ENCODE measurements around the gene NCR2.

NCR2 gene

GRCh38 chr6:41331401-41332150, 3.8 kb upstream of the NCR2 start:
- no peak for DNase-seq

GRCh38 chr6:41332241-41332640, 3.2 kb upstream of the NCR2 start:
- no peak for DNase-seq

DNA sequence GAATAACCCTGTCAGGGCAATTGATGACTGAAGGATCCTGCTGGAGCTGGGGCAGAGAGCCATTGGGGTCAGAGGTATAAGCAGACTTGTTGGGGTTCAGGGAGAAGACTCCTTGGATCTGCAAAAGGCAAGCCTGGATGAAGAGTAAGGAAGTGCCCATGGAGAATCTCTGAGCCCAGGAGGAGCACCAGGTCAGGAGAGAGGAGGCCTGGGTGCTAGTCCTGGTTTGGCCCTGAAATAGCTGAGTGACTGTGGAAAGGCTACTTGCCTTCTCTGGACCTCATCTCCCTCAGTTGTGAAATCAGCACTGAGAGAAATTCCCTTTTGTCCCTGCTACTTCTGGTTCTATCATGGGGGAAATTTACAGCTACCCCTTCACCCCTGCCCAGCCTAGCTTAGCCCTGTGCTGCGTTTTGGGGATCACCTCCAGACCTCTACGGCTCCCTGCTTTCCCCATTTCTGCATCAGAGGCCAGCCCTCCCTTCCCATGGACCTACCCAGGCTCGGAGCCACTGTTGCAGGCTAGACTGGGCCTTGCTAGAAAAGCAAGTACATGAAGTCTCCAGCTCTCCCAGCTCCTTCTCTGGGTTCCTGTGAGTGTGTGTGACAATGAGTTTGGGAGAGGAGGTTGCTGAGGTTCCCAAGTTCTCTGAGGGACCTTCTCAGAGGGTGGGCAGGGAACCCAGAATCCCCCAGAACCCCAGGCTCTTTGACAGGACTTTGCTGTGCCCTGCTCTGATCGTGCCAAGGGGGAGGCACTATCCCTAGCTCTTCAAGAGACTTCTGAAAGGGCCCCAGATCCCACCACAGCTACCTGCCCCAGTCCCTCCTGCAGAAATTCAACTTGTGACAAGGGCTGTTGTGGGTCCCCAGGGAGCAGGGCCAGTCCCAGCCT, 2.3 kb upstream of the NCR2 start:
- DNase-seq, result no peak

DNA sequence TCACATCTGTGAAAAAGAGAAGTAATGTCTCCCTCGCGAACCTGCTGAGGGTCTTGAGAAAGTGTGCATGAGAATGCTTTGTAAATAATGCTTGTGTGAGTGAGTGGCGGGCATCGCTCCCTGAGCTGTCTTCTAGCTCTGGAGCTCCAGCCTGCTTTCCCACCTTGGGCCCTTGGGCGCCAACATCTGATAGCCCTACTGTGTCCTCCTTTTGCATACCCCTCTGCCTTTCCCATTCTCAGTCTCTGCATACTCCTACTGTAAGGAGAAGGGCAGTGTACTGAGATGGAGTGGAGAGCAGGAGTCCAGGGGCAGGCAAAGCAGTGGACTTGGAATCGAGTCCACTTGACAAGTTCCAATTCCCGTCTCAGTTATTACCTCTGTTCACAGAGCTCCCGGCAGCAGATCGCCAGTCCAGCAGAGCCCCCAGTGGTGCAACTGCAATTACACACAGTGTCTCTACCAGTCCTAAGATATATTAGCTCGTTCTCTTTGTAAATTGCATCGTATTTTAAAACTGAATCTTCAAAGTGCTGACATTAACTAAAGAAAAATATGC, 847 bp upstream of the NCR2 start:
- no peak for DNase-seq

GRCh38 chr6:41335943-41336342, 535 bp downstream of the NCR2 start:
- no peak for DNase-seq

DNA sequence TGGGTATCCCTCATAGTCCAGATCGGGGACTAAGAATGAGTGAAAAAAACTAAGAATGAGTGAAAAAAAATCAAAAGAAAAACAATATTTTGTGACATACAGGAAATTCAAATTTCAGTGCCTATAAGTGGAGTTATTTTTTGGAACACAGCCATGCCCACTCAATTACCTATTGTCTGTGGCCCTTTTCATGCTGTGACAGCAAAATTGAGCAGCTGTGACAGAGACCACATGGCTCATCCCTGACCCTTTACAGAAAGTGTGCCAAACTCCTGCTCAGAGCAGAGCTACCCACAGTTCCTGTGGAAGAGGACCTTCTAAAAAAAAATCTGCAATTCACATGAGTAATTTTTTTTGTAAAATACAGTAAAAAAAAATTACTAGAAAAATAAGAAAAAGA, 1.4 kb downstream of the NCR2 start:
- peak; percentile 3 for DNase-seq

DNA sequence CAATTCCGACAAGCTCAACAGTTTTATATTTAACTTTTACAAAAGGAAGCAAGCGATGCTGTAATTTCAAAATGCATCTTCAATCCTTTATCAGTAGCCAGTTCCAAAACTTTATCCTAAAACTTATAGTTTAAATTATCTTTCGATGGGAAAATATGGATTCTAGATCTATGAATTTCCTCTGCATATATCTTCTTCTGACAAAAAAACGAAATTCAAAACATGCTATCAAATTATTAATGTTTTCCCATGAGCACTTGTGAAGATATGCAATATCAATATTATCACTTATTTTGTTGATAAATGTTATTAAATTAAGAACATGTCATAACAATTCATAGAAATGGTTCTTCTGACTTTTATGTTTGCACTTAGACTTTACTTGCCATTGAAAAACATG, 2.3 kb downstream of the NCR2 start:
- no peak for DNase-seq

DNA sequence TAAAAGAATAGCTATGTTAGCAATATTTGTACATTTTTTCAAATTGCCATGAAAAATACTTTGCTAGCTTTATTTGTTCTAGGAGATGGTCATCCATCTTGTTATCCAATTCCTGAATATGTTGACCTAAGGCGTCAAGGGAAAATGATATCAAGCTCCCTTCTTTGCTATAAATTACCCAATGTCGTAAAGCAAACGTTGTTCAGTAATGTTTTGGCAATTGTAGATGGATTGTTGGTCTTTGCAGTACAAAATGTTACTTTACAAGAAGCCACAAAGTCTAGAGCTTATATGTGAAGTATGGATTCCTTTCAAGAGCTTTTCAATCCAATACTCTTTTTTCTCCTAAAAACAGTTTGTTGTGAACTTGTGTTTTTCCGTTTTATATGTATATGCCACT, 3.3 kb downstream of the NCR2 start:
- DNase-seq, result no peak

- DNase-seq, result no peak
These were observed 6.2 kb downstream of the NCR2 start for GRCh38 chr6:41341580-41341979.

GRCh38 chr6:41342241-41342640, 6.8 kb downstream of the NCR2 start:
- DNase-seq, result no peak

GRCh38 chr6:41343641-41344187, 8.3 kb downstream of the NCR2 start:
- no peak for DNase-seq

DNA sequence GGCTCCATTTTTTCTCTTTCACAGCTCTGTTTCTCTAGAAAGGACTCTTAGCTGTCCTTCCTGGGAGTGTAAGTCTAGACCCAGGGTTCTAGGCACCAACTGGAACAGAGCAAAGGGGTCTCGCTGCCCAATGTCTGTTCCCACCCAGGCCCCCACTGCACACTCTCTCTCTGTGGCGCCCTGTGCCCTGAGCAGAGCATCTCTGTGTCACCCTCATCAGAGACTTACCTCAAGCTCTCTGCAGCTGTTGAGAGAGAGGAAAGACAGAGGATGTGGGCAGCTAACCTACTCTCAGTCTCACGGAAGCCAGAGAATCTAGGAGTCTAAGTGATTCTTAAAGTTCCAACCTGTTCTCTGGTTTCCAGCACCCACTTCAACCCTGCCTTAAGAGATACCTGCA, 9.5 kb downstream of the NCR2 start:
- no peak for DNase-seq

- DNase-seq, result no peak
These were observed 10.5 kb downstream of the NCR2 start for GRCh38 chr6:41345901-41346300.

DNA sequence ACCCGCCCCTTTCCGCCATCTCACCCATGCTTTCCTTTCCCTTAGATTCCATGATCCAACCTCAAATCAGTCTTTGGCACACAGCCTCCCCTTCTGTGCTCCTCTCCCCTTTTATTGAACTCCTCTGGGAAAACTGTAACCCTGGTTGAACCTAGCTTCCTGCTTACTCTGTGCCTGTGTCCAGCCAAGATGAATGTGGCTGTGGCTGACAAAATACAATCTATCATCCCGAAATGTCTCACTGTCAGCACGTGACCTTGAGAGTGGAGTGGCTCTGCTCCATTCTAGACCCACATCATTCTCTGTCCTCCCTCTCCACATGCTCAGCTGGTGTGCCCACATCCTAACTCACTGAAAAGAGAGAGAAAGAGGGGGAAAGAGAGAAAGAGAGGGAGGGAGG, 11.0 kb downstream of the NCR2 start:
- no peak for DNase-seq

- DNase-seq, result no peak
These were observed 12.1 kb downstream of the NCR2 start for GRCh38 chr6:41347378-41348050.

DNA sequence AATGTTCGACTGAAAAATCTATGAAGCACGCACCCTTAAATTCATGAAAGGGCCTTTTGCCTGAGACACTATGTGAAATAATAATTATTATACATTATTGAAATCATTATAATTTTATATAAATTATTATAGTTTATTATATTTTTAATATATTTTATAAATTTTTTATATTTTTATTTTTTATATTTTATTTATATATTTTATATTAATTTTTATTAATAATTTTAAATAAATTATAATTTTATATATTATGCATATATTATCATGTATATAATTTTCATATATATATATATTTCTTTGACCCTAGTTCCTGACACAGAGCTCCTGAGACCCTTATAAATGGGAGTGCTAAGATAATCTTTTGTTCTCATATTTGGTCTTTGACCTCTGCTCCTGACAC, 13.5 kb downstream of the NCR2 start:
- no peak for DNase-seq

DNA sequence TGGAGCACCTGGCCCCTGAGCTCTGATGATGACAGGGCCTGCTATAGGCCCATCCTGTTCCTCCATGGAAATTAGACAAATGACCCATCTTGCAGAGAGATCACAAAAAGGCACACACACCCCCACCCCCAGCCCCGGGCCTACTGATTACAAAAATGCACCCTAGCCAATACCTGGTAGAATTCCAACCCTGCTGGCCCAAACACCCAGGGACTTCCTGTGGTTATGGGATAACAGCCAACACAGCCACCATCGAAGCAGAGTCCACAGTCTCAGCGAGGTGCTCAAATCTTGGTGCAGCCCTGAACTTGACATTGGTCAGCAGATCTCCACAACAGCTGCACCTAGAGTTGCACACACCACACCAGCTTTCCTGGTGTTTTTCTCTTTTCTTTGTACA, 17.0 kb downstream of the NCR2 start:
- DNase-seq, result no peak

- DNase-seq, result no peak
These were observed 17.5 kb downstream of the NCR2 start for GRCh38 chr6:41352907-41353306.

DNA sequence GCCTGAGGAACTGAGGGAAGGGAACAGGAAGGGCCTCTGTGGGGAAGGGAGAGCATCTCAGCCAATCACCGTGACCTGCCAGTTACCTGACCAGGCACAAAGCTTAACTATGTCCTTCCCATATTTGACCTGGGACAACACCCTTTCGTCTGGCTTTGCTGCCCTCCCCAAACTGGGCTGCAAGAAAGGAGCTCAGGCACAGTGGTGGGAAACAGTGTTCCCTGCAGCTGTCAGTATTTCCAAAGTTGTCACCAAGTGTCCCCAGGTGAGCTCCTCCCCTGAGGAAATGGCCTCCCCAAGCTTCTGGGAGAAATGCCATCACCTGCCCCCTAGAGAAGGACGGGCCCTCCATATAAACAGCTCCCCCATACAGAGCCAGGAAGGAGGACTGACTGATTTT, 17.9 kb downstream of the NCR2 start:
- DNase-seq, result no peak

DNA sequence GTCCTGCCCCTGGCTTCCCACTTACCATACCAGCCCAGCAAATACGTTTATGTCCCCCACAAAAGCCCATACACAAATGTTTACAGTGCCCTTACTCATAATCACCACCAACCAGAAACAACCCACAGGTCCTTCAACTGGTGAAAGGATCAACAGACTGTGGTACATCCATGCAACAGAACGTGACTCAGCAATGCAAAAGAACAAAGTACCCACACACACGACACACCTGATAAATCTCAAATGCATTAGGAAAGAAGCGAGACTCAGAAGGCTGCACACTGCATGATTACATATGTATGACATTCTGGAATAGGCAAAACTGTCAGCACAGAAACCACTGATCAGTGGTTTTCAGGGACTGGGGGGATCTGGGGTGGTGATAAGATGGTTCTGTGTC, 20.5 kb downstream of the NCR2 start:
- no peak for DNase-seq

- DNase-seq, result no peak
These were observed 21.4 kb downstream of the NCR2 start for GRCh38 chr6:41356825-41357224.

- no peak for DNase-seq
These were observed 23.1 kb downstream of the NCR2 start for GRCh38 chr6:41358503-41358902.

DNA sequence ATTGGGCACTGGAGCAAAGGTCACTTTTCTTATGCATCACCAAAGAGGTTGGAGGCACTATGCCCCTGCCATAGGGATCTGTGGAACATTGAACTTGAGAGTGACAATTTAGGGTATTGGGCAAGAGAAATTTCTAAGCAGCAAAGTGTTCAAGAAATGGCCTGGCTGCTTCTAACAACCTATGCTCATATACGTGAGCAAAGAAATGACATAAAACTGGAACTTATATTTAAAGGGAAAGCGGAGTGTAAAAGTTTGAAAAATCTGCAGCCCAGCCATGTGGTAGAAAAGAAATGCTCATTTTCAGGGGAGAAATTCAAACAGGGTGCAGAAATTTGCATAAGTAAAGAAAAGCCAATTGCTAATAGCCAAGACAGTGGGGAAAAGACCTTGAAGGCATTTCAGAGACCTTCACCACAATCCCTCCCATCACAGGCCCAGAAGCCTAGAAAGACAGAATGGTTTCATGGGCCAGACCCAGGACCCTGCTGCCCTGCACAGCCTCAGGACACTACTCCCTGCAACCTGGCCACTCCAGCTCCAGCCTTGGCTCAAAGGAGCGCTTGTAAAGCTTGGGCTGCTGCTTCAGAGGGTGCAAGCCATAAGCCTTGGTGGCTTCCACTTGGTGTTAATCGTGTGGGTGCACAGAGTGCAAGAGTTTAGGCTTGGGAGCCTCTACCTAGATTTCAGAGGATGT, 24.4 kb downstream of the NCR2 start:
- no peak for DNase-seq

All from NCI-H1694 (cell line).